Fibroblast of lung (primary cell): ENCODE measurements around the gene RTN3.

Experiments
- CTCF ChIP-seq, 2 donors: IDR thresholded peaks in 1 of 2; conservative IDR thresholded peaks in 1 of 2; 1 replicate in 1 of 2; 2 replicates in 1 of 2; pipeline ENCODE4 v1.5.1; 2011 to 2012; ENCODE audit warnings: low read length in 2 of 2, control low read depth in 1 of 2, inconsistent platforms in 1 of 2, low read depth in 1 of 2, mild to moderate bottlenecking in 1 of 2
- EZH2 ChIP-seq: IDR thresholded peaks from 2 replicates; pipeline ENCODE4 v1.5.1; 2012; ENCODE audit warnings: low read length, control low read depth, mild to moderate bottlenecking; ENCODE audit errors: missing control alignments

- TF ChIP-seq CTCF (conservative IDR thresholded peaks at IDR 0.05 in 1 of 2, IDR thresholded peaks at IDR 0.05 in 1 of 2; ENCODE audit: low read depth in 1 of 2, low read length in 2 of 2) (no peak), EZH2 (no peak)
These were observed 6.5 kb downstream of the RTN3 start for GRCh38 chr11:63687845-63688244.
